ENCODE results near the gene ZNF10.
A peak's percentile ranks its signal among the peaks of the same experiment; 100 is the strongest.

ZNF10 gene

GRCh38 chr12:133172491-133172890 lies 42.1 kb downstream of the ZNF10 start:
- no peak for ATAC-seq
- H3K9me3 Mint-ChIP-seq = peaks cover 31% of the 10 kb centered on the region
- H3K36me3 Mint-ChIP-seq = peaks cover 15% of the 10 kb centered on the region

GRCh38 chr12:133174901-133175300 lies 44.5 kb downstream of the ZNF10 start:
- no peaks in the 10 kb centered on the region for H3K27me3 Mint-ChIP-seq
- peaks cover 26% of the 10 kb centered on the region for H3K36me3 Mint-ChIP-seq
- no peak for ATAC-seq

More at GRCh38 chr12:133172491-133172890, 42.1 kb downstream of the ZNF10 start:
- H3K4me3 Mint-ChIP-seq = no peak overlapping the region
- no peaks in the 10 kb centered on the region for H3K4me1 Mint-ChIP-seq
- H3K27me3 Mint-ChIP-seq = no peaks in the 10 kb centered on the region
- no peak overlapping the region for H3K27ac Mint-ChIP-seq

GRCh38 chr12:133180669-133181068 lies 50.2 kb downstream of the ZNF10 start:
- no peak overlapping the region for H3K4me3 Mint-ChIP-seq
- peaks cover 34% of the 10 kb centered on the region for H3K4me1 Mint-ChIP-seq
- H3K27ac Mint-ChIP-seq = peak overlapping the region; percentile 94
- peaks cover 38% of the 10 kb centered on the region for H3K9me3 Mint-ChIP-seq
- no peaks in the 10 kb centered on the region for H3K27me3 Mint-ChIP-seq
- ATAC-seq = no peak
- H3K36me3 Mint-ChIP-seq = peaks cover 64% of the 10 kb centered on the region

More at GRCh38 chr12:133174901-133175300, 44.5 kb downstream of the ZNF10 start:
- Mint-ChIP-seq H3K4me1 (no peaks in the 10 kb centered on the region), H3K4me3 (no peak overlapping the region), H3K9me3 (peaks cover 32% of the 10 kb centered on the region), H3K27ac (no peak overlapping the region)

GRCh38 chr12:133181238-133181959 lies 51.0 kb downstream of the ZNF10 start, which contains the start of gene ZNF268:
Gene ZNF268, plus strand, starts transcription at chr12:133181495. Its CDS starts 503 bp downstream, at chr12:133181998.
- Mint-ChIP-seq H3K9me3 (peaks cover 35% of the 10 kb centered on the region), H3K27me3 (no peaks in the 10 kb centered on the region), H3K4me1 (peaks cover 34% of the 10 kb centered on the region), H3K36me3 (peaks cover 68% of the 10 kb centered on the region), H3K27ac (peak within 1 kb of the TSS; percentile 94), H3K4me3 (peak within 1 kb of the TSS; percentile 96)
- peak; percentile 99 for ATAC-seq

GRCh38 chr12:133190176-133190575 lies 59.7 kb downstream of the ZNF10 start:
- Mint-ChIP-seq H3K36me3 (peaks cover 100% of the 10 kb centered on the region), H3K27ac (no peak overlapping the region), H3K4me3 (no peak overlapping the region), H3K4me1 (peaks cover 5% of the 10 kb centered on the region), H3K9me3 (peaks cover 43% of the 10 kb centered on the region), H3K27me3 (no peaks in the 10 kb centered on the region)
- no peak for ATAC-seq

- Mint-ChIP-seq H3K27me3 (no peaks in the 10 kb centered on the region), H3K4me1 (no peaks in the 10 kb centered on the region), H3K36me3 (peaks cover 90% of the 10 kb centered on the region), H3K9me3 (peaks cover 41% of the 10 kb centered on the region), H3K4me3 (no peak overlapping the region), H3K27ac (no peak overlapping the region)
- ATAC-seq = no peak
Observed at GRCh38 chr12:133192847-133193246, 62.4 kb downstream of the ZNF10 start.

- Mint-ChIP-seq H3K36me3 (peaks cover 58% of the 10 kb centered on the region), H3K4me1 (no peaks in the 10 kb centered on the region), H3K27me3 (no peaks in the 10 kb centered on the region), H3K9me3 (peaks cover 26% of the 10 kb centered on the region), H3K27ac (no peak overlapping the region), H3K4me3 (no peak overlapping the region)
- ATAC-seq = no peak
Observed at GRCh38 chr12:133201888-133202287, 71.5 kb downstream of the ZNF10 start.

GRCh38 chr12:133202493-133203343 lies 72.3 kb downstream of the ZNF10 start:
- no peaks in the 10 kb centered on the region for H3K27me3 Mint-ChIP-seq

GRCh38 chr12:133203344-133204263 lies 73.2 kb downstream of the ZNF10 start:
- Mint-ChIP-seq H3K9me3 (peaks cover 29% of the 10 kb centered on the region), H3K4me3 (no peak overlapping the region), H3K4me1 (no peaks in the 10 kb centered on the region), H3K36me3 (peaks cover 58% of the 10 kb centered on the region), H3K27me3 (no peaks in the 10 kb centered on the region), H3K27ac (no peak overlapping the region)
- ATAC-seq = no peak

More at GRCh38 chr12:133202493-133203343, 72.3 kb downstream of the ZNF10 start:
- H3K4me1 Mint-ChIP-seq = no peaks in the 10 kb centered on the region
- H3K27ac Mint-ChIP-seq = no peak overlapping the region
- H3K36me3 Mint-ChIP-seq = peaks cover 58% of the 10 kb centered on the region
- peaks cover 26% of the 10 kb centered on the region for H3K9me3 Mint-ChIP-seq
- no peak for ATAC-seq
- no peak overlapping the region for H3K4me3 Mint-ChIP-seq

GRCh38 chr12:133204264-133204603 lies 73.8 kb downstream of the ZNF10 start:
- peaks cover 53% of the 10 kb centered on the region for H3K36me3 Mint-ChIP-seq
- no peak overlapping the region for H3K4me3 Mint-ChIP-seq
- H3K9me3 Mint-ChIP-seq = peaks cover 30% of the 10 kb centered on the region
- no peak for ATAC-seq
- no peak overlapping the region for H3K27ac Mint-ChIP-seq
- H3K4me1 Mint-ChIP-seq = no peaks in the 10 kb centered on the region
- H3K27me3 Mint-ChIP-seq = no peaks in the 10 kb centered on the region

GRCh38 chr12:133206390-133206789 lies 76.0 kb downstream of the ZNF10 start:
- H3K4me3 Mint-ChIP-seq = no peak overlapping the region
- no peak overlapping the region for H3K27ac Mint-ChIP-seq
- no peak for ATAC-seq
- H3K4me1 Mint-ChIP-seq = no peaks in the 10 kb centered on the region
- H3K9me3 Mint-ChIP-seq = peaks cover 17% of the 10 kb centered on the region
- H3K27me3 Mint-ChIP-seq = no peaks in the 10 kb centered on the region
- H3K36me3 Mint-ChIP-seq = peaks cover 32% of the 10 kb centered on the region
